GM19395 (cell line): Measurements from ENCODE around the gene BRAT1.
"Not testable (repeated sequence)": the region's sequence is repeated elsewhere in the genome, so short reads cannot be mapped to it uniquely, and the experiment has no call there.

Source experiments
- ATAC-seq: cut with Tn5 transposase; IDR thresholded peaks from one replicate; pipeline ENCODE4 v1.9.1; 2021; ENCODE audit warnings: mild to moderate bottlenecking, moderate library complexity; ENCODE audit not compliant: unreplicated experiment

BRAT1 gene

GRCh38 chr7:2564970-2565540, 9.7 kb upstream of the BRAT1 start:
- ATAC-seq: no peak

GRCh38 chr7:2563955-2564354, 8.6 kb upstream of the BRAT1 start:
- ATAC-seq: not testable (repeated sequence)

GRCh38 chr7:2559283-2559950, 4.1 kb upstream of the BRAT1 start:
- ATAC-seq: peak; percentile 3

GRCh38 chr7:2558629-2559282, 3.4 kb upstream of the BRAT1 start, which contains the start of gene IQCE:
Gene IQCE, plus strand, starts transcription at chr7:2558979. Its CDS starts 203 bp downstream, at chr7:2559182.
- peak; percentile 48 for ATAC-seq

DNA sequence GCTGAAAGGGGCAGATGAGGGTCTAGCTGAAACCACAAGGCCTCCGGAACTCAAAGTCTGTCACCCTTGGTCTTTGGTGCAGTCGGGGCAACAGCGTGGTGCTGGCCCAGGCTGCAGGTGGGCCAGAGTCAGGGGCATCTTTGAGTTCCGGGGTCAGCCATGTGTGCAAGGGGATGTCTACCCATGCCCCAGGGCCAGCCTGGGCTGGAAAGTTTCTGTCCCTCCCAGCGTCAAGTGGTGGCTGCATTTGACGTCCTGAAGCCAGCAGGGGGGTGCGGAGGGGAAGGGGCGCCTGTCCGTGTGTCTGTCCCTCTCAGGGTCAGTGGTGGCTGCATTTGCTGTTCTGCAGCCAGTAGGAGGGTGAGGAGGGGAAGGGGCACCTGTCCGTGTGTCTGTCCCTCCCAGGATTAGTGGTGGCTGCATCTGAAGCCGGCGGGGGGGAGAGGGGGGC, 638 bp downstream of the BRAT1 start:
- no peak for ATAC-seq

- no peak for ATAC-seq
Observed at GRCh38 chr7:2553831-2554581, 1.3 kb downstream of the BRAT1 start.

DNA sequence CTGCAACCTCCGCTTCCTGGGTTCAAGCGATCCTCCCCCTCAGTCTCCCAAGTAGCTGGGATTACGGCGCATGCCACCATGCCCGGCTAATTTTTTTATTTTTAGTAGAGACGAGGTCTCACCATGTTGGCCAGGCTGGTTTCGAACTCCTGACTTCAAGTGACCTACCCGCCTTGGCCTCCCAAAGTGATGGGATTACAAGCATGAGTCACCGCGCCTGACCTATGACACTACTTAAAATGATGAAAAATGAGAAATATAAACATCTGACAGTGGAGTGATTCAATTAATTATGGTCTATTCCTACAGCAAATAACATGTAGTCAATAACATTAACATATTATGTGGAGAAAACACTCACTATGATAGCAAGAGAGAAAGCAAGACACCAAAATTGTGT, 2.2 kb downstream of the BRAT1 start:
- no peak for ATAC-seq

GRCh38 chr7:2551418-2551817, 3.9 kb downstream of the BRAT1 start:
- ATAC-seq: no peak

DNA sequence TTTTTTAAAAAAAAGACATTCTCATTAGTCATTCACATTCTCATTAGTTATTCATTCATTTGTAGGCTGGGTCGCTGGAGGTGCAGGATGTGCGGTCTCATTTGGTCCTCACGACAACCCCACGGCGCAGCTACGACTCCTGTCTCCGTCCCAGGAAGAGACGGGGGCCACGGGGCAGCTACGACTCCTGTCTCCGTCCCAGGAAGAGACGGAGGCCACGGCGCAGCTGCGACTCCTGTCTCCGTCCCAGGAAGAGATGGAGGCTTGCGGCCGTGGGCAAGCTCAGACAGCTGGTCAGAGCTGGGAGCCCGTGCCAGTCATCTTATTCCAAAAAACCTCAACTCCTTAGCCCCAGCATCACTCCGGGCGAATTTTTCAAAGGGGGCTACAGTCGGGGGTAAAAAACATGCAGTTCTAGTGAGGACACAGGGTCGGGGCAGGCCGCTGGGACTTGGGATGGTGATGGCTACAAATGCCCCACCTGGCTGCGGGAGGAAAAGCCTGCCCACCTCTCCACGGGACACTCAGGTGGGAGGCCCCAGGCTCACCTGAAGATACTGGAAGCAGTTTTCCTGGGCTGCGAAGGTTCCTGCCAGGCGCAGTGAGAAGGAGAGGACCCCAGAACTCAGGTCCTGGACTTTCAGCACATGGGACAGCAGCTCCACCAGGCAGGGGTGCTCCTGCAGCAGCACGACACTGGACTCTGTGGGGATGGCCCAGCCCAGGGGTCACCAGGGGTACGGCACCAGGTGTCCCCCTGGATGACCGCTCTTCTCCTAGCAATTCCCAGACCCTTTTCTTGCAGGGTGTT, 8.3 kb downstream of the BRAT1 start:
- ATAC-seq: no peak

DNA sequence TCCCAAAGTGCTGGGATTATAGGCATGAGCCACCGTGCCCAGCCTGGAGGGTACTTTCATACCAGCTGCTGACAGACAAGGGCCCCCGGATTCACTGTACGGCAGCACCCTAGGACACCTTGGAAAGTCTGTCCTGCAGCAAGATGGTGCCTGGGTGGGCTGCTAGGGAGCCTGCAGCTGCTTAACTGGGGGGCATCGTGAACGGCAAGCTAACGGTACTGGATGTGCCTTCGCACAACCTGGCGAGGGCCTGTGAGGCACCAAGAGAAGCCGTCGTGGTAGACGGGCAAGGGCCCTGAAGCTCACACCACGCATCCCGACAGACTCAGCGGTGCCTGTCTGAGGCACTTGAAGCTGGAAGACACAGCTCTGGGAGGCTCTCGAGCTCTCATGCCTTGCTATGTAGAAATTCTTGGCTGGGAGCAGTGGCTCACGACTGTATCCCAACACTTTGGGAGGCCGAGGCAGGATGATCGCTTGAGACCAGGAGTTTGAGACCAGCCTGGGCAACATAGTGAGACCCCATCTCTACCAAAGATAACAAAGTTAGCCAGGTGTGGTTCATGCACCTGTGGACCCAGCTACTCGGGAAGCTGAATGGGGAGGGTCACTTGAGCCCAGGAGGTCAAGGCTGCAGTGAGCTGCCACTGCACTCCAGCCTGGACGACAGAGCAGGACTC, 9.4 kb downstream of the BRAT1 start:
- ATAC-seq: no peak

GRCh38 chr7:2544541-2545188, 10.7 kb downstream of the BRAT1 start:
- ATAC-seq: no peak

GRCh38 chr7:2542916-2543871, 12.1 kb downstream of the BRAT1 start:
- no peak for ATAC-seq

DNA sequence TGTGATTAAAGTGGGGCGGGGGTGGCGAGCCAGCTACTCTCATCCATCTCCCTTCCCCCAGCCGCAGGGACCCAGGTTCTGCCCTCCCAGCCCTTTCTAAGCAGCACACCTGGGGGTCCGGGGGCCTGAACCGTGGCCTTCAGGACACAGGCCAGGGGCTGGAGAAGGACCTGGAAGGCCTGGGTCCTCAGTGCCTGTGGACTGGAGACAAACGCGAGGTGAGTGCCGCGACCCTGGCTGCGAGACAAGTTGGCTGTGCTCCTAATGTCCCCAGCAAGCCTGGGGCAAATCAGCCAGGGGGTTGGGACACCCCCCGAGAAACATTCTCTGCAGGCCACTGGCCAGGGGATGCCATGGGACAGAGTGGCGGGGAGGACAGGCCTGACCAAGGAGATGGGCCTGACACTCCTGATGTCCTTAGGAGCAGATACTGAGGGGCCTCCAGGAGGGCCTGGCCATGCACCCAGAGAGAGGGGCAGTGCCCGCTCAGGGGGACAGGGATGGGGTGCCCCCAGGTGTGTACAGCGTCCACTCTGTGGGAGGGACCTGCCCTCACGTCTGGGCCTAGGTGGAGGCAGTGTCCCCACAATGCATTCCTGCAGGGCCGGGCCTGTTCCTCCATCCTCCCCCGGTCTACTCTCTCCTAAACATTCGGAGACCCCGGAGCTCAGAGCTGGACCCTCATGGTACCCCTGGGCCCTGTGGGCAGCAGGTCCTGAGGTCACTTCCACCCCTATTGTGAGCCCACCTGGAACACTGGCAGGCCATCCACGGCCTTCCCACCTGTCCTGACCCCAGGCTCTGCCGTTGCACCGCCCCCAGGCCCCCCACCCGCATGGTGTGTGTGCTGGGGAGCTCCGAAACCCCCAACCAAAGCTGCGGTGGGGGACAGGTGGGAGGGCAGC, 13.1 kb downstream of the BRAT1 start:
- no peak for ATAC-seq

- no peak for ATAC-seq
Observed at GRCh38 chr7:2541291-2542010, 13.9 kb downstream of the BRAT1 start.

DNA sequence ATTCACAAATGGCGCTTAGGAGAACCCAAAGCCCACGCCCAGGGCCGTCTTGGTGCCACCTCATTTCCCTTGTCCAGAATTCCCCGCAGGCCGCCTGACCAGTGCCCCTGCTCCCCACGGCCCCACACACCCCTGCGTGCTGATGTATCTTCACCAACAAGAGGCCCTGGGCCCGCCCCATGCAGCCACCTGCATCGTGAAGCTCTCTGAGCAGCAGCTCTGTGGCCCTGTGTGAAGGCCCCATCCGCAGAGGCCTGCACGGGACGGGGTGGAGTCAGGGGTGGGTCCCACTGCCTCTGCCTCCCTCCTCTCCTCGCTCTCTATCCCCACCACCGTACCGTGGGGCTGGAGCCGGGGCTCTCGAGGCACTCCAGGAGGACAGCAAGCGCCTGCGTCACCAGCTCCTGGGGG, 14.7 kb downstream of the BRAT1 start:
- ATAC-seq: no peak

GRCh38 chr7:2540133-2540532, 15.2 kb downstream of the BRAT1 start:
- ATAC-seq: no peak
